Dedifferentiated amniotic fluid mesenchymal stem cell (primary cell): ENCODE measurements around the gene ZNF534.
A peak's percentile ranks its signal among the peaks of the same experiment; 100 is the strongest.
"Not testable (repeated sequence)": the region's sequence is repeated elsewhere in the genome, so short reads cannot be mapped to it uniquely, and the experiment has no call there.

ENCODE experiments used
- DNase-seq: peaks from one replicate; pipeline ENCODE4 v3.0.0-alpha.2; 2016; ENCODE audit errors: extremely low spot score

ZNF534 gene

DNA sequence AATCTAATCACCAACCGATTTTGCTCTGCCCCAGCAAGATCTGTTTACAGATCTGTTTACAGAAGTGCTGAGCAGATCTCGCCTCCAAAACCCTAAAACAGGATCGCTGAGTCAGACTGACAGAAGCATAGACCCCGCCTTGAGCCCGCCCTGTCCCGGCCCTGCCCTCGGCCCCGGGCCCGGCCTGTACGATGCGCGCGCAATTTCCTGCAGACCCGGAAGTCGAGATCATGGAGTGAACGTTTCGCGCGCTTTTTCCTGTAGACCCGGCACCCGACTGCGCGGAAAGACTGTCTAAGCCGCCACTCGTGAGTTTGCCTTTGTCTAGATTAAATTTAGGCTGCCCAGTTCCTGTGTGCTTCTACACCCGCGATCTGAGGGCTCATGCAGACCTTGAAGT, at the start of gene ZNF534:
TSS of gene ZNF534 (plus strand) at position 212 of the 400 bp plus-strand sequence. CDS start 2,327 bp downstream, outside the sequence.
- no peak for DNase-seq

DNA sequence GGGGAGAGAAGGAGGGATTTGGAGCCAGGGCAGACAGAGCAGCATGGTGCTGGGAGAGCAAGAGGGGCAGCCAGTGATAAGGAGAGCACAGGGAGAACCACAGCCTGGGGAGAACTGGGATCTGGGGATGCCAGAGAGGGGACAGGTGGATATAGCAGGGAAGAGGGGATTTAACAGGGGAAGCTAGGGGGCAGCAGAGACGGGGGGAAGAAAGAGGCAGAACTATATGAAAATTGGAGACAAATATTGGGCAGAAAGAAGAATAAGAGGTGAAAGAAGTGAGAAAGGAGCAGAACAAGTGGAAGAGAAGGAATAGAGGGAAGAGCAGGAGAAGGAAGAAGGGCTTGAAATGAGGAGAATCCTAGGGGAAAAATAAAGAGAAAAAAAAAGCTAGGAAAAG, 37.8 kb upstream of the ZNF534 start:
- DNase-seq: no peak

GRCh38 chr19:52397310-52398080, 31.5 kb upstream of the ZNF534 start, which contains the start of gene ZNF528:
TSS of gene ZNF528 (plus strand) at chr19:52397849. CDS start at chr19:52402014, 4,165 bp downstream.
- DNase-seq: peak; percentile 93

DNA sequence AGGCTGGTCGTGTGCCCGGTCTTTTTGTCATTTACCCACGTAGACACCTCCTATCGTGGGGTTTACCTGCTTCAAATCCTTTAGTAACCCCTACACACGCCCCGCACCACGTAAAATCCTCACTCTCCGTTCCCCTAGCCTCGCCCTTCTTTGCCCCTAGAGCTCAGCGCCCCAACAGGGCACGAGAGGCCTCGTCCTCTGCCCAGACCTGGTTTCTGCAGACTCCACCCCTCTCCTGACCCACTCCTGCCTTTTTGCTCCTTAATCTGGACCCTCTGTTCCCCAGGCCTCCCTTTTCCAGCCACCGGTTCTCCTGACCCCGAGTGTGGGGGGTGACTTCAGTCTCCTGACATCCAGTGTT, 30.9 kb upstream of the ZNF534 start:
- no peak for DNase-seq

- no peak for DNase-seq
Measured at GRCh38 chr19:52410276-52410675, 18.7 kb upstream of the ZNF534 start.

DNA sequence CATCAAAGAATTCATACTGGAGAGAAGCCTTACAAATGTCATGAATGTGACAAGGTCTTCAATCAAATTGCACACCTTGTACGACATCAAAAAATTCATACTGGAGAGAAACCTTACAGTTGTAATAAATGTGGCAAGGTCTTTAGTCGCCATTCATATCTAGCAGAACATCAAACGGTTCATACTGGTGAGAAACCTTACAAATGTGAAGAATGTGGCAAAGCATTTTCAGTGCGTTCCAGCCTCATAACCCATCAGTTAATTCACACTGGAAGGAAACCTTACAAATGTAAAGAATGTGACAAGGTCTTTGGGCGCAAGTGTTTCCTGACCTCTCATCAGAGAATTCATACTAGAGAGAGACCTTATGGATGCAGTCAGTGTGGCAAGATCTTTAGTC, 13.2 kb upstream of the ZNF534 start:
- DNase-seq: no peak

- DNase-seq: no peak
Measured at GRCh38 chr19:52442179-52442578, 13.2 kb downstream of the ZNF534 start.

- no peak for DNase-seq
Measured at GRCh38 chr19:52444506-52444905, 15.6 kb downstream of the ZNF534 start.

GRCh38 chr19:52451241-52451640, 22.3 kb downstream of the ZNF534 start:
- DNase-seq: no peak

DNA sequence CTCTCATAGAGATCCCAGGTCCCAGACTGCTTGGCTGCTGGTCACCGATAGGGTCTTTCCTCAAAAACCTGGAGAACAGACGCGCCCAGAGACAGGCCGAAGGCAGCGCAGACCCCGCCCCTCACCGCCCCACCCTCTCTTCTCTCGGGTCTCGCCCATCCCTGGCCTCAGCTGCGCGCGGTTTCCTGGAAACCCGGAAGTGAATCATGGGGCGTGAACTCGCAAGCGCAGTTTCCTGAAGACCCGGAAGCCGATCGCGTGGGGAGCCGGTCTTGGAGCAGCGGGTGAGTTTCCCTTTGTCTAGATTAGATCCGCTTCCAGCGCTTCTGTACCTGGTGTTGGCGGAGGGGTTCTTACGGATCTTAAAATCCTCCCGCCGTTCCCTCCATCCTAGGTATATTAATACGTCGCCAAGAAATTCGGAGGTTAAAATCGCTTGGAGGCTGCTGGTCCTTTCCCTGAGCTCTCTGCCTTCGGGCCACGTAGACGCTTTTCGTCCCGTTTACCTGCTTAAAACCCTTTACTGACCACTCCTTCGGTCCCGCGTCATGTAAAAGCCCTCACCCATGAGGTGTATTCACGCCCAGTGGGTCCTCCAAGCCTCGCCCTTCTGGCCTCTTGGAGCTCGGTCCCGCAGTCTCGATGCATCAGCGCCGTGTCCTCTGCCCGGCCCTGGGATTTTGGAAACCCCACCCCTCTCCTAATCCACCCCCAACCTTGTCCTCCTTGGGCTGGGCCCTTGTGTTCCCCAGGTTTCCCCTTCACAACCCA, 24.6 kb downstream of the ZNF534 start, which contains the start of gene ZNF578:
TSS of gene ZNF578 (plus strand) at position 230 of the 771 bp plus-strand sequence. CDS start 48,293 bp downstream, outside the sequence.
- DNase-seq: peak; percentile 85

DNA sequence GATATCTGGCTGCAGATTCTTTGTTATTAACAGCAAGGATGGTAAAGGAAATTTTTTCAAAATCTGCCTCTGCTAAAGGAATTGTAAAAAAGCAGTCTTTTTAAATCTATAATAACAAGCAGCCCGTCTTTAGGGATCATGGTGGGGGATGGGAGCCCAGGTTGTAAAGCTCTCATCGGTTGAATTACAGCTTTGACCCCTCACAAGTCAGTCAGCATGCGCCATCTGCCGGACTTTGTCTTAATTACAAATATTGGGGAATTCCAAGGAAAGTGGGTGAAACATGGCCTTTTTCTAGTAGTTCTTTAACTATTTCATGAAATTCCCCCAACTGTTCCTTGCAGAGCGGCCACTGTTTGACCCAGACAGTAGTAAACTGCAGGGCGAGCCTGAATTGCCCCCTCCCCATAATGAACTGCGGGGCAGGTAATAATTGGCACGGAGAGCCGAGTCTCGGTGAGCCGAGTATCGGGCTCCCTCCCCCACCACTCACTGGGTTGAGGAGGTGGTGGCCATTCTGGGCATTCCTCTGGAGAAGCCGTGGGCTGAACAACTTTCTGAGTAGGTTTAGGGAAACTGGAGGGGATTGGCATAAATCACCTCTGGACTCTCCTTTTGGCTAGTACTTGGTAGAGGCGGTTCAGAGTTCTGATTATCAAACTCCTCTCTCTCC, 36.0 kb downstream of the ZNF534 start:
- DNase-seq: no peak

GRCh38 chr19:52473655-52474350, 44.9 kb downstream of the ZNF534 start:
- no peak for DNase-seq

GRCh38 chr19:52474351-52475127, 45.6 kb downstream of the ZNF534 start:
- no peak for DNase-seq

DNA sequence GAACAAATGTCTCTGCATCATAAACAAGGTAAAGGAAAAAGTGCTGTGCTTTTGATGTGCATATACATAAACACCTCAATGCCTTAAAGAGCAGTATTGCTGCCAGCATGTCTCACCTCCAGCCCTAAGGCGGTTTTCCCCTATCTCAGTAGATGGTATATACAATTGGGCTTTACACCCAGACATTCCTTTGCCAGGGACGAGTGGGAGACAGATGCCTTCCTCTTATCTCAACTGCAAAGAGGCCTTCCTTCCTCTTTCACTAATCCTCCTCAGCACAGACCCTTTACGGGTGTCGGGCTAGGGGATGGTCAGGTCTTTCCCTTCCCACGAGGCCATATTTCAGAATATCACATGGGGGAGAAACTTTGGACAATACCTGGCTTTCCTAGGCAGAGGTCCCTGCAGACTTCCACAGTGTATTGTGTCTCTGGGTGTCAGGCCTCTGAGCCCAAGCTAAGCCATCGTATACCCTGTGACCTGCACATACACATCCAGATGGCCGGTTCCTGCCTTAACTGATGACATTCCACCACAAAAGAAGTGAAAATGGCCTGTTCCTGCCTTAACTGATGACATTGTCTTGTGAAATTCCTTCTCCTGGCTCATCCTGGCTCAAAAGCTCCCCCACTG, 55.3 kb downstream of the ZNF534 start:
- DNase-seq: not testable (repeated sequence)

GRCh38 chr19:52485064-52485463, 56.1 kb downstream of the ZNF534 start:
- DNase-seq: not testable (repeated sequence)

- DNase-seq: not testable (repeated sequence)
Measured at GRCh38 chr19:52485561-52486240, 56.8 kb downstream of the ZNF534 start.

DNA sequence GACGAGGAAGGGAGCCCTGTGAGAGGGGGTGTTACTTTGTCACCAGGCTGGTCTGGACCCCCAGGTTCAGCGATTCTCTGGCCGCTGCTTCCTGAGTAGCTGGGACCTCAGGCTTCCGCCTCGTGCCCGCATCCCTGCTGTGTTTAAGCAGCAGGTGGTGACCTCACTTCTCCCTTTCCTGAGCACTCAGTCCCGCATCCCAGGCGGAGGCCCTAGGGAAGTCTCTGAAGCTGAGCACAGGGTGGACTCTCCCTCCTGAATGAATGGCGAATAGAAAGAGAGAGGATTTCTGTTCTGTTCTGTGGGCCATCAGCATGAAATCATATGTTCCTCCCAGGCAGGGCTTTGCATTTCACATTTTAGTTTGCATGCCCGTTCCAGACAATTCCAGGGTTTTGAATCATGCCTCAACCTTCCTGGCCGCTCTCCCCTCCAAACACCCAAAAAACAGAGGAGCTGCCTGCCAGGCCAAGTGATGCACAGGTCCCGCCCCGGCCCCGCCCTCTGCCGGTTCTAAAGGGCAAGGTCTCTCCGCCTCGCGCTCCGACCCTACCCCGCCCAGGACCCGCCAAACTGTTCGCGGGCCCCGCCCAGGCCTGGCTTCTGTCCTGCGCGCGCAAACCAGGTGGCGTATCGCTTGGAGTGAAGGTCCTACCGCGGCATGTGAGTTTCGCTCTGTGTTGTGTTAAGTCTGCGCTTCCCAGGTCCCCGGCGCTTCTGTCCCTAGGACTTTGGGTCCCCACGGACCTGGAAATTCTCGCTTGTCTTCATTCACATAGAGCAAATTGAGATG, 63.4 kb downstream of the ZNF534 start:
- DNase-seq: no peak

- no peak for DNase-seq
Measured at GRCh38 chr19:52492994-52493470, 64.1 kb downstream of the ZNF534 start.

- DNase-seq: no peak
Measured at GRCh38 chr19:52494518-52494917, 65.6 kb downstream of the ZNF534 start.
